Neuron (in vitro differentiated cells): Measurements from ENCODE around the gene KIAA1671.

Source experiments
- H2AFZ ChIP-seq: one replicate; pipeline ENCODE4 v1.6.1; 2013; ENCODE audit warnings: low read depth, mild to moderate bottlenecking, inconsistent platforms, low read length, moderate library complexity
- H3K27me3 ChIP-seq: one replicate; pipeline ENCODE4 v1.6.1; 2013; ENCODE audit warnings: low read length; ENCODE audit not compliant: insufficient read depth
- H3K36me3 ChIP-seq: one replicate; pipeline ENCODE4 v1.6.1; 2013; ENCODE audit warnings: low read length; ENCODE audit not compliant: insufficient read depth
- H3K4me1 ChIP-seq: one replicate; pipeline ENCODE4 v1.6.1; 2013; ENCODE audit warnings: low read length; ENCODE audit not compliant: insufficient read depth
- H3K4me3 ChIP-seq: 2 replicates; pipeline ENCODE4 v1.5.1; 2013; ENCODE audit warnings: mild to moderate bottlenecking, low read length, moderate library complexity
- H3K9me3 ChIP-seq: one replicate; pipeline ENCODE4 v1.6.1; 2013; ENCODE audit warnings: low read length

The KIAA1671 gene

GRCh38 chr22:24942301-24942700, 10.2 kb upstream of the KIAA1671 start:
- no peaks in the 10 kb centered on the region for H3K27me3 ChIP-seq
- no peak overlapping the region for H2AFZ ChIP-seq
- H3K9me3 ChIP-seq: no peaks in the 10 kb centered on the region
- no peak overlapping the region for H3K4me3 ChIP-seq
- no peaks in the 10 kb centered on the region for H3K4me1 ChIP-seq
- no peaks in the 10 kb centered on the region for H3K36me3 ChIP-seq

DNA sequence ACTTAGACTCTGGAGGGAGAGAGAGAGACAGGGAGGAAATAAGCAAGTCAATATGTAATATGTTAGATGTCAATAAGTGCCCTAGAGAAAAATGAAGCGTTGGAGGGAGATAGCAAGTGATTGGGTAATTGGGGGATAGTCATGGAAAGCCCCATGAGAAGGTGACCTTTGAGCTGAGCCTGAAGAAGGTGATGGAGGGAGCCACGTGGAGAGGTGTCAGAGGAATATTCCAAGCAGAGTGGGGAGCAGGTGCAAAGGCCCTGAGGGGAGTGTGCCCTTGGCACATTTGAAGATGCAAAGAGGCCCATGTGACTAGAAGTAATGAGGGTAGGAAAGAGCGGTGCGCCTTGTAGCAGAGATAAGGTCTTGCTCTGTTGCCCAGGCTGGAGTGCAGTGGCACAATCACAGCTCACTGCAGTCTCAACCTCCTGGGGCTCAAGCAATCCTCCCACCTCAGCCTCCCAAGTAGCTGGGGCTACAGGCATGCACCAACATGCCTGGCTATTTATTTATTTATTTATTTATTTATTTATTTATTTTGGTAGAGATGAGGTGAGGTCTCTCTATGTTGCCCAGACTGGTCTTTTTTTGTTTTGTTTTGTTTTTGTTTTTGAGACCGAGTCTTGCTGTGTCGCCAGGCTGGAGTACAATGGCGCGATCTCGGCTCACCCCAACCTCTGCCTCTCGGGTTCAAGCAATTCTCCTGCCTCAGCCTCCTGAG, 8.1 kb upstream of the KIAA1671 start:
- no peaks in the 10 kb centered on the region for H3K36me3 ChIP-seq
- H3K27me3 ChIP-seq: no peaks in the 10 kb centered on the region
- no peak overlapping the region for H2AFZ ChIP-seq
- H3K9me3 ChIP-seq: no peaks in the 10 kb centered on the region
- no peak overlapping the region for H3K4me3 ChIP-seq
- no peaks in the 10 kb centered on the region for H3K4me1 ChIP-seq

- Histone ChIP-seq H3K4me1 (no peaks in the 10 kb centered on the region), H3K27me3 (no peaks in the 10 kb centered on the region), H3K36me3 (no peaks in the 10 kb centered on the region), H3K9me3 (no peaks in the 10 kb centered on the region), H3K4me3 (no peak overlapping the region), H2AFZ (no peak overlapping the region)
These were observed 7.1 kb upstream of the KIAA1671 start for GRCh38 chr22:24945430-24945829.

- no peaks in the 10 kb centered on the region for H3K27me3 ChIP-seq
- no peak overlapping the region for H2AFZ ChIP-seq
- no peaks in the 10 kb centered on the region for H3K9me3 ChIP-seq
- no peak overlapping the region for H3K4me3 ChIP-seq
- no peaks in the 10 kb centered on the region for H3K4me1 ChIP-seq
- H3K36me3 ChIP-seq: no peaks in the 10 kb centered on the region
These were observed 5.1 kb upstream of the KIAA1671 start for GRCh38 chr22:24947383-24947782.

GRCh38 chr22:24947881-24948280, 4.6 kb upstream of the KIAA1671 start:
- Histone ChIP-seq H3K9me3 (no peaks in the 10 kb centered on the region), H3K27me3 (no peaks in the 10 kb centered on the region), H2AFZ (no peak overlapping the region), H3K4me3 (no peak overlapping the region), H3K36me3 (no peaks in the 10 kb centered on the region), H3K4me1 (no peaks in the 10 kb centered on the region)

- Histone ChIP-seq H3K4me3 (no peak overlapping the region), H3K27me3 (no peaks in the 10 kb centered on the region), H3K4me1 (peaks cover under 1% of the 10 kb centered on the region), H3K36me3 (no peaks in the 10 kb centered on the region), H3K9me3 (no peaks in the 10 kb centered on the region), H2AFZ (no peak overlapping the region)
These were observed 3.9 kb upstream of the KIAA1671 start for GRCh38 chr22:24948356-24949202.

GRCh38 chr22:24950272-24950902, 2.1 kb upstream of the KIAA1671 start:
- Histone ChIP-seq H2AFZ (no peak overlapping the region), H3K27me3 (no peaks in the 10 kb centered on the region), H3K4me1 (peaks cover 10% of the 10 kb centered on the region), H3K36me3 (no peaks in the 10 kb centered on the region), H3K4me3 (no peak overlapping the region), H3K9me3 (no peaks in the 10 kb centered on the region)

- H2AFZ ChIP-seq: peak overlapping the region; percentile 81
- H3K4me1 ChIP-seq: peaks cover 10% of the 10 kb centered on the region
- no peaks in the 10 kb centered on the region for H3K9me3 ChIP-seq
- peak overlapping the region; percentile 98 for H3K4me3 ChIP-seq
- no peaks in the 10 kb centered on the region for H3K27me3 ChIP-seq
- H3K36me3 ChIP-seq: no peaks in the 10 kb centered on the region
These were observed 394 bp downstream of the KIAA1671 start for GRCh38 chr22:24952837-24953383.

- Histone ChIP-seq H3K4me3 (peak overlapping the region; percentile 98), H3K36me3 (no peaks in the 10 kb centered on the region), H3K9me3 (no peaks in the 10 kb centered on the region), H2AFZ (peak overlapping the region; percentile 81), H3K4me1 (peaks cover 10% of the 10 kb centered on the region), H3K27me3 (no peaks in the 10 kb centered on the region)
These were observed 1.0 kb downstream of the KIAA1671 start for GRCh38 chr22:24953384-24954113.

- Histone ChIP-seq H3K36me3 (no peaks in the 10 kb centered on the region), H3K4me3 (peak overlapping the region; percentile 98)
These were observed 1.6 kb downstream of the KIAA1671 start for GRCh38 chr22:24954114-24954463.

DNA sequence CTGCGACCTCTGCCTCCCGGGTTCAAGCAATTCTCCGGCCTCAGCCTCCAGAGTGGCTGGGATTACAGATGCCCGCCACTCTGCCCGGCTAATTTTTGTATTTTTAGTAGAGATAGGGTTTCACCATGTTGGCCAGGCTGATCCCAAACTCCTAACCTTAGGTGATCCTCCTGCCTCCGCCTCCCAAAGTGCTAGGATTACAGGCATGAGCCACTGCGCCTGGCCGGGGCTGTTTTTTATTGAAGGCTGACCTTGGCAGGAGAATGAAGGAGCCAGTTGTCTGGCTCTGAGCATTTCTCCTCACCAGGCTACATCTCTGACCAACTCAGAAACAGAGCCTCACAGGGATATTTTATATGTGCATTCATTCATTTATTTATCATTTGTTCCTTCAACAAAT, 2.3 kb downstream of the KIAA1671 start:
- no peak overlapping the region for H3K4me3 ChIP-seq

More at GRCh38 chr22:24954114-24954463, 1.6 kb downstream of the KIAA1671 start:
- Histone ChIP-seq H3K4me1 (peaks cover 10% of the 10 kb centered on the region), H2AFZ (peak overlapping the region; percentile 81), H3K9me3 (no peaks in the 10 kb centered on the region), H3K27me3 (no peaks in the 10 kb centered on the region)

DNA sequence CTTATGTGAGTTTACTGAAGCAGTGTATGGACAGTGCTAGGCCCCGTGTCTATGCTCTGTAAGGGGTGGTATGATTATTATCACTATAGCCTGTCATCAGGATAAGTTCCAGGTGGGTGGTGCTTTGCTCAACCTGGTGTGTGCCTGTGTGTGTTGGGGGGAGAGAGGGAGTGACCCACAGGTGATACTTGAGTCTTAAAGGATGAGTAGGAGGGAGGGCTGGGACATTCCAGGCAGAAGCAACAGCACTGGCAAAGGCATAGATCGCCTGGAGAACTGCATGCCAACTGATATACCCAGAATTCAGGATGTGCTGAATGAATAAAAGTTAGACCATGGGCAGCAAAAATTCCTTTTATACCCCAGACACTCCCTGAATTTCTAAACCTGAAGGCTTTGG, 4.5 kb downstream of the KIAA1671 start:
- no peaks in the 10 kb centered on the region for H3K27me3 ChIP-seq
- no peaks in the 10 kb centered on the region for H3K9me3 ChIP-seq
- H3K4me1 ChIP-seq: peaks cover 10% of the 10 kb centered on the region
- no peaks in the 10 kb centered on the region for H3K36me3 ChIP-seq
- H2AFZ ChIP-seq: no peak overlapping the region
- no peak overlapping the region for H3K4me3 ChIP-seq

More for the DNA sequence above, 2.3 kb downstream of the KIAA1671 start:
- peaks cover 10% of the 10 kb centered on the region for H3K4me1 ChIP-seq
- H3K27me3 ChIP-seq: no peaks in the 10 kb centered on the region
- H3K36me3 ChIP-seq: no peaks in the 10 kb centered on the region
- H3K9me3 ChIP-seq: no peaks in the 10 kb centered on the region
- H2AFZ ChIP-seq: no peak overlapping the region
